ENCODE data around the gene DIP2C. TPM values are rescaled to one million over a fixed set of nuclear protein-coding genes. Genes with fewer than 3 reads are reported as not detected.

Gene DIP2C
- total RNA-seq, 1 donor from 2014 or later = 23.1 TPM

- peak overlapping the region; percentile 59 for H3K27ac Mint-ChIP-seq
Observed at GRCh38 chr10:623014-623413, 66.5 kb downstream of the DIP2C start.

DNA sequence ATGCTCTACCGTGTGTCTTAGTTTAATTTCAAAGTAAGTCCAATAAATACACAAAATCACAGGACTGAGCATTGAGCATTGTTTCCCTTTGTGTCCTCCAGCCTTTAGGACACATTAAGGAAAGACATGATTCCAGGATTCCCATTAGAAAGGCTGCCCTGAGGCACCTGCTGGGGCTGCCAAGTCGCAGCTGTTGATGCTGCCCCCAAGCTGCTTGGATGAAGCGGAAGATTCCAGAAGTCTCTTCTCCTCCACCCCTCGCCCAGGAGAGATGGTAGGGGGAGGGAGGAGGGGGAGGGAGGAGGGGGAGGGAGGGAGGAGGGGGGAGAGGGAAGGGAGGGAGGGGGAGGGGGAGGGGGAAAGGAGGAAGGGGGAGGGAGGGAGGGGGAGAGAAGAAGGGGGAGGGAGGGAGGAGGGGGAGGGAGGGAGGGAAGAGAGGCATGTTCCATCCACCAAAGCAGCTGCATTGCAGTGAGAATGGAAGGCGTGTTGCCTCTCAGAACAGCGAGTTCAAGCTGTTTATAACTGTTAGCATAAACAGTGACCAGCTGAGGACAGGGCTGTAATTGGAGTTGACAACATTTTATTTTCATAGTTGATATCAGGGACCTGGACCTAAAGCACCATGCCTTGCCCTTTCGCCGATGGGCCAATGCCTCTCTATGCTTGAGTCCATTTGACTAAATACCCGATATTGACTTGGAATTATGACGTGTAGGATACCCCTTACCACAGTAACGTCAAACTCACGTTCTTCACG is 67.3 kb downstream of the DIP2C start:
- Mint-ChIP-seq H3K36me3 (peaks cover 10% of the 10 kb centered on the region), H3K9me3 (no peaks in the 10 kb centered on the region), H3K27me3 (no peaks in the 10 kb centered on the region), H3K27ac (peak overlapping the region; percentile 79), H3K4me3 (peak overlapping the region; percentile 73), H3K4me1 (ENCODE audit: unreplicated experiment) (peaks cover 66% of the 10 kb centered on the region)
- no peak for DNase-seq (ENCODE audit: extremely low spot score, unreplicated experiment)
- TF ChIP-seq, protein P1, sequence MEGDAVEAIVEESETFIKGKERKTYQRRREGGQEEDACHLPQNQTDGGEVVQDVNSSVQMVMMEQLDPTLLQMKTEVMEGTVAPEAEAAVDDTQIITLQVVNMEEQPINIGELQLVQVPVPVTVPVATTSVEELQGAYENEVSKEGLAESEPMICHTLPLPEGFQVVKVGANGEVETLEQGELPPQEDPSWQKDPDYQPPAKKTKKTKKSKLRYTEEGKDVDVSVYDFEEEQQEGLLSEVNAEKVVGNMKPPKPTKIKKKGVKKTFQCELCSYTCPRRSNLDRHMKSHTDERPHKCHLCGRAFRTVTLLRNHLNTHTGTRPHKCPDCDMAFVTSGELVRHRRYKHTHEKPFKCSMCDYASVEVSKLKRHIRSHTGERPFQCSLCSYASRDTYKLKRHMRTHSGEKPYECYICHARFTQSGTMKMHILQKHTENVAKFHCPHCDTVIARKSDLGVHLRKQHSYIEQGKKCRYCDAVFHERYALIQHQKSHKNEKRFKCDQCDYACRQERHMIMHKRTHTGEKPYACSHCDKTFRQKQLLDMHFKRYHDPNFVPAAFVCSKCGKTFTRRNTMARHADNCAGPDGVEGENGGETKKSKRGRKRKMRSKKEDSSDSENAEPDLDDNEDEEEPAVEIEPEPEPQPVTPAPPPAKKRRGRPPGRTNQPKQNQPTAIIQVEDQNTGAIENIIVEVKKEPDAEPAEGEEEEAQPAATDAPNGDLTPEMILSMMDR (conservative IDR thresholded peaks at IDR 0.05) = no peak

More at GRCh38 chr10:623014-623413, 66.5 kb downstream of the DIP2C start:
- Mint-ChIP-seq H3K36me3 (peaks cover 11% of the 10 kb centered on the region), H3K9me3 (no peaks in the 10 kb centered on the region), H3K27me3 (no peaks in the 10 kb centered on the region), H3K4me1 (ENCODE audit: unreplicated experiment) (peaks cover 62% of the 10 kb centered on the region), H3K4me3 (peak overlapping the region; percentile 73)
- TF ChIP-seq, protein P1 (conservative IDR thresholded peaks at IDR 0.05) = no peak
- DNase-seq (ENCODE audit: extremely low spot score, unreplicated experiment) = no peak

DNA sequence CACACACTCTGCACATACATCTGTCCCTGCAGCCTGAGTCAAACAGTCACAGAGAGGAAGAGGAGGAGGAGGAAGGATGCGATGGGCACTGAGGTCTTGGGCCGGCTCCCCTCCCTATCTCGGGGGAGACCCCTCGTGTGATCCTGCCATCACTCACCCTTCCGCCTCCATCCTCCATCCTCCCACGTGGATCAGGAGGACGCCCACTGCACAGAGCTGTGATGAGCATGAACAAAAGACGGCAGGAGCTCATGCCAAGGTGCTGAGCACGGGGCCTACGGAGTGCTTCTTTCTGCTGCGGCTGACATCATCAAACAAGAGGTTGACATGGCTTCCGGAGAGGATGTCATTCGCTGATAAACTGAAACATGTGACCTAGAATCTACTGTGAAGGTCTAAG is 68.0 kb downstream of the DIP2C start:
- peaks cover 67% of the 10 kb centered on the region for H3K4me1 Mint-ChIP-seq (ENCODE audit: unreplicated experiment)

DNA sequence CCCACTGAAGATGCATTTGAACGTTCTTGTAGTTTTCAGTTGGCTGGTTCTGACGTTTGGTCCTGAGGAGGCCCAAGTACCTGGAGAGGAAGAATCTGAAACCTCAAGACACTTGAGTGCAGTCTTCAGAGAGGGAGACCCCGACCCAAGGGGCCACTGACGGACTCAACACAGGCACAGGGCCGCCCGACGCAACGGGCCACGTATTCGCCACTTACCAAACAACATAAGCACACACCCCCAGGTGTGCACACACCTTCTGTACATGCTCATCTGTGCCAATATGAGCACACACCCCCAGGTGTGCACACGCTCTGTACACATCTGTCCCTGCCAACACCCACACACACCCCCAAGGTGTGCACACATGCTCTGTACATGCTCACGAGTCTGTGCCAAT is 68.5 kb downstream of the DIP2C start:
- no peaks in the 10 kb centered on the region for H3K27me3 Mint-ChIP-seq
- peaks cover 10% of the 10 kb centered on the region for H3K36me3 Mint-ChIP-seq
- no peak overlapping the region for H3K4me3 Mint-ChIP-seq
- peaks cover 69% of the 10 kb centered on the region for H3K4me1 Mint-ChIP-seq (ENCODE audit: unreplicated experiment)
- H3K27ac Mint-ChIP-seq = peak overlapping the region; percentile 79
- TF ChIP-seq, protein P1 (conservative IDR thresholded peaks at IDR 0.05) = no peak
- DNase-seq (ENCODE audit: extremely low spot score, unreplicated experiment) = no peak
- H3K9me3 Mint-ChIP-seq = no peaks in the 10 kb centered on the region

More for the DNA sequence above, 68.0 kb downstream of the DIP2C start:
- H3K27me3 Mint-ChIP-seq = no peaks in the 10 kb centered on the region
- TF ChIP-seq, protein P1 (conservative IDR thresholded peaks at IDR 0.05) = no peak
- peaks cover 10% of the 10 kb centered on the region for H3K36me3 Mint-ChIP-seq
- H3K9me3 Mint-ChIP-seq = no peaks in the 10 kb centered on the region
- DNase-seq (ENCODE audit: extremely low spot score, unreplicated experiment) = no peak
- H3K4me3 Mint-ChIP-seq = no peak overlapping the region
- H3K27ac Mint-ChIP-seq = peak overlapping the region; percentile 79

- H3K4me3 Mint-ChIP-seq = no peak overlapping the region
- TF ChIP-seq, protein P1 (conservative IDR thresholded peaks at IDR 0.05) = no peak
- no peak for DNase-seq (ENCODE audit: extremely low spot score, unreplicated experiment)
- H3K4me1 Mint-ChIP-seq (ENCODE audit: unreplicated experiment) = peaks cover 69% of the 10 kb centered on the region
- no peaks in the 10 kb centered on the region for H3K27me3 Mint-ChIP-seq
- peak overlapping the region; percentile 74 for H3K27ac Mint-ChIP-seq
- peaks cover 10% of the 10 kb centered on the region for H3K36me3 Mint-ChIP-seq
- no peaks in the 10 kb centered on the region for H3K9me3 Mint-ChIP-seq
Observed at GRCh38 chr10:620417-620816, 69.1 kb downstream of the DIP2C start.

All from type B pancreatic cell (in vitro differentiated cells).